GM18502 (cell line): Measurements from ENCODE around the gene TEX52.
"Not testable (repeated sequence)": the region's sequence is repeated elsewhere in the genome, so short reads cannot be mapped to it uniquely, and the experiment has no call there.

Source experiments
- ATAC-seq: cut with Tn5 transposase; IDR thresholded peaks from one replicate; pipeline ENCODE4 v1.9.1; 2021; ENCODE audit warnings: mild to moderate bottlenecking; ENCODE audit not compliant: unreplicated experiment, poor library complexity

Gene TEX52

DNA sequence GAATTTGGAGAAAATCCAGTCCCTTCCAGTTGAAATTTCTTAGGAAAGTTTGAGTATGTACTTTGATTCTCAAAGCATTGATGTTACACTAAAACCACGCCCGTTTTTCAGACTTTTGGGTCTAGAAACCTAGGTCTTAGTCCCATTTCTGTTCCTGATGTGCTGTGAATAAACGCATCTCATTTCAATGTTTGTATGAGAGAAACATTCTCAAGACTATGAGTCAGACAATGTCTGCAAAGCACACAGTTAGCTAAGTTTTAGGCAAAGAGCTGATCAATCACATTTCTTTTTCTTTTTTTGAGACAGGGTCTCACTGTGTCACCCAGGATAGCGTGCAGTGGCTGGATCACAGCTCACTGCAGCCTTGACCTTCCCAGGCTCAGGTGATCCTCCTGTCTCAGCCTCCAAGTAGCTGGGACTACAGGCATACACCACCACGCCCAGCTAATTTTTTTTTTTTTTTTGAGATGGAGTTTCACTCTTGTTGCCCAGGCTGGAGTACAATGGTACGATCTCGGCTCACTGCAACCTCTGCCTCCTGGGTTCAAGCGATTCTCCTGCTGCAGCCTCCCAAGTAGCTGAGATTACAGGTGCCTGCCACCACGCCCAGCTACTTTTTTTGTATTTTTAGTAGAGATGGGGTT, 12.3 kb upstream of the TEX52 start:
- not testable (repeated sequence) for ATAC-seq

DNA sequence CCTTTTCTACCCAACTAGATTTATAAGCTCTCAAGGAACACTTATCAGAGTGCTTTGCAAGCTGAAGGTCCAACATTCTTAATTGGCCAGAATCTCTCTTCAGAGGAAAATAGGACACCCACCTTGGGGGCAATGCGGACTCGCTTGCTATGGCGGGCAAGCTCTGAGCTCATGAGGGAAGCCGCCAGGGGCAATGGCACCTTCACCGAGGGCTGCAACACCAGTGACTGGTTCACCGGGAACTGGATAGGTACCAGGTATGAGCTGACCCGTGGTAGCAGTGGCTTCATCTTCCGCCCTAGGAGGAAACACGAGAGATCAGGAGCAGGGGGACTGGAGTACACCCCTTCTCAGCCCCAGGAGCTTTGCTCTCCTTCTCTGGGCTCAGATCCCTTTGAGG, 7.4 kb upstream of the TEX52 start:
- ATAC-seq, result no peak

DNA sequence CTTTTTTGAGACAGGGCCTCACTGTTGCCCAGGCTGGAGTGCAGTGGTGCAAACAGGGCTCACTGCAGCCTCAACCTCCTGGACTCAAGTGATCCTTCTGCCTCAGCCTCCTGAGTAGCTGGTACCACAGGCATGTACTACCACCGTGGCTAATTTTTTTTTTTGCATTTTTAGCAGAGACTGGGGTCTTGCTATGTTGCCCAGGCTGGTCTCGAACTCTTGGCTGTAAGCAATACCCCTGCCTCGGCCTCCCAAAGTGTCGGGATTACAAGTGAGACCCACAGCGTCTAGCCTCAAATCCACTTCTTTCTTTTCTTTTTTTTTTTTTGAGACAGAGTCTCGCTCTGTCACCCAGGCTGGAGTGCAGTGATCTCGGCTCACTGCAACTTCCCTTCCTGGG, 6.6 kb upstream of the TEX52 start:
- not testable (repeated sequence) for ATAC-seq

DNA sequence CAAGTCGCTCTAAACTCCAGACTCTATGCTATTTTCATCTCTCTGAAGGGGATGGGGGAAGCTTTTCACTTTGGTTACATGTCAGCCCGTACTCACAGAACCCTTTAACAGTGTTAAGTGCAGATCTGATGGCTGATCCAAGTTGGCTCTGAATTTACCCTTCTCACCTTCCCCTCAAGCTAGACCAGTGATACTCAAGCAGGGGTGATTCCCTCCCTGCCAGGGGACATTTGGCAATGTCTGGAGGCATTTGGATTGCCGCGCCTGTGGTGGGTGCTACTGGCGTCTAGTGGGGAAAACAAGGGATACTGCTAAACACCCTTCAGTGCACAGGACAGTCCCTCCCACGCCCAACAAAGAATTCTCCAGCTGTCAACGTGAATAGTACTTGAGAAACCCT, 6.0 kb upstream of the TEX52 start:
- ATAC-seq, result no peak

DNA sequence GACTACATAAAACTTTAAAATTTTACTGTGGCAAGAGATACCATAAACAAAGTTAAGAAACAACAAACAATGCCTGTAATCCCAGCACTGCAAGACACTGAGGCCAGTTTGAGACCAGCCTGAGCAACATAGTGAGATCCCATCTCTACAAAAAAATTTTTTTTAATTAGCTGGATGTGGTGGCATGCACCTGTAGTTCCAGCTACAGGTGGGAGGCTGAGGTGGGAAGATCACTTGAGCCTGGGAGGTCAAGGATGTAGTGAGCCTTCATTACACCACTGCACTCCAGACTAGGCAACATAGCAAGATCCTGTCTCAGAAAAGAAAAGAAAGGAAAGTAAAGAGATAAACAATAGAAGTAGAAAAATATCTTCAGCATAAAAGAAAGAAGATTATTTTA, 3.3 kb upstream of the TEX52 start:
- no peak for ATAC-seq

DNA sequence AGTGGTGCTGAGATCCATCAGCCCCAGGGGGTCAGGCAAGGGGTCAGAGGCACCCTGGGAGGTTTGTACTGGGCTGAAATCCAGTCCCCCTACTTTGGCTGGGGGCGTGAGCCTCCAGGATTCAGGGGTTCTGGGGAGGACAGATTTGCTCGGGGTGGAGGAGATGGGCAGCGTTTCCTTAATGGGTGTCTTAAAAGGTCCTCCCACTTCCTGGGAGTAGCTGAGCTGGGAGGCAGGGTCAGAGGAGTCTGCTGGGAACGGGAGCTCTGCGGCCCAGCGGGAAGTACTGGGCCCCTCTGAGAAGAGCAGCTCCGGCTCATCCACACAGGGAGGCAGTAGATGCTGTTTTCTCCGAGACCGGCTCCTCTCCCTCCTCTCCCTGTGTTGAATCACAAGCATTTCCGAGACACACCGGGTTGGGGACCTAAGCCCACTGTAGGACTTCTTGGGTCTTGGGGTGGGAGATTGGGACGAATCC, 2.1 kb upstream of the TEX52 start:
- no peak for ATAC-seq

DNA sequence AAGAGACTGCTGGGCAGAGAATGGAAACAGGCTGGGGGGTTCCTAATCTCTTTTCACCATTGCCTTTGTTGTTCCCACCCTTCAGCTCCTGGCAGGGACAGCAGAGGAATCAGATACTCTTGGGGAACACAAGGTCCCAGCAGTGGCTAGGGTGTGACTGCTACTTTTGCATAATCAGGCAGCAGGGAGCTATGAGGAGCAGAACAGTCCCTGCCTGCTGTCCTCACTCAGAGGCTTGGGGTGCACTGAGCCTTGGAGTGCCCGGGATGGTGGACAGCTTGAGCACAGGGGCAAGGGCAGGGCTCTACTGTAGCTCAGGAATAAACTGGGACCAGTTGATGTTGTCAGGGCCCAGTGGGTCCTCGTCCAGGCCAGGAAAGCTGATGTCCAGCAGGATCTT, 1.5 kb upstream of the TEX52 start:
- no peak for ATAC-seq

DNA sequence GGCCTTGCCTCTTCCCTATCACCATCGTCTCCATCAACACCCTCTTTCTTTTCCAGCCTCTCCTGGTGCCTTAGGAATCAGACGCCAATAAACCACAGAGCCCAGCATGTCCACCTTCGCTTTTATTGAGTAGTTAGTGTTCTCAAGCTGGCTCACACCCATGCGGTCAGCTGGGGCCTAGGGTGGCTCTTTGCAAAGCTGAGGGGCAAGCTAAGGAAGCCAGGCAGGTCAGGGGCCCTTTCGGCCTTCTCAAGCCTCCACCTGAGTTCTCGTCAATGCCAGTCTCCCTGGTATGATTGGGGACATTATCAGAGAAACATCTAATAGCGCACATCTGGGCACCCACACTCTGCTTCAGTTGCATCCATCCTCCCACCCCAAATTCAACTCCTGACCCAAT, 737 bp upstream of the TEX52 start:
- no peak for ATAC-seq

DNA sequence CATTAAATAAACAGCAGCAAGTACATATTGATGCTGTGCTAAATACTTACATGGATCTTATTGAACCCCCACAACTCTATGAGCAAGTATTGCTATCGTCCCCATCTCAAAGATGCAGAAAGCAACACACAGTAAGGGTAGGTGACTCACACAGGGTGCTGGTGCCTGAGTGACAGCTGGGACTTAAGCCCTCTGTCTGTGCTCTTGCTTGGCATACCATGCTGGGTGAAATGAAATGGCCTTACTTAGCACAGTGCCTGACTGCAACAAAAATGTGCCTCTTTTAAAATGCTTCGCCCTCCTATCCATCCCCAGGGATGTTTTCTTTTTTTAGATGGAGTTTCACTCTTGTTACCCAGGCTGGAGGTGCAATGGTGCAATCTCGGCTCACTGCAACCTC, 788 bp downstream of the TEX52 start:
- no peak for ATAC-seq

DNA sequence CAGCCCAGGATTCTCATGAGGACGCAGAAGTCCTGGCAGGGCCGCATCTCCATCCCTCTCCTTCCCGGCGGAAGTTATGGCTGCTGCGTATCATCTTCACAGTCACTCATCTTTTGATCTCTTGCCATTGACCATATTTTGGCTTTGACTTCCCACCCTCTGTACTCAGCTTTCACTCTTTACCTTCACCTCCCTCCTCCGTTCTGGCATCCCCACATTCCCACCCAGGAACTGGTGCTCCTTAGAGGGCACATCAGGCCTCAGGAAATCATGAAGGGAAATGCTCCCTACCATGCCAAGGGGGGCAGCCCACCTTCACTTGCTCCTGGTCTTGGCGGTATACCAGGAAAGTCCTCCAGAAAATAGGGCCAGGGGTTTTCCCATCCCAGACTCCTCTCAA, 1.3 kb downstream of the TEX52 start:
- no peak for ATAC-seq

DNA sequence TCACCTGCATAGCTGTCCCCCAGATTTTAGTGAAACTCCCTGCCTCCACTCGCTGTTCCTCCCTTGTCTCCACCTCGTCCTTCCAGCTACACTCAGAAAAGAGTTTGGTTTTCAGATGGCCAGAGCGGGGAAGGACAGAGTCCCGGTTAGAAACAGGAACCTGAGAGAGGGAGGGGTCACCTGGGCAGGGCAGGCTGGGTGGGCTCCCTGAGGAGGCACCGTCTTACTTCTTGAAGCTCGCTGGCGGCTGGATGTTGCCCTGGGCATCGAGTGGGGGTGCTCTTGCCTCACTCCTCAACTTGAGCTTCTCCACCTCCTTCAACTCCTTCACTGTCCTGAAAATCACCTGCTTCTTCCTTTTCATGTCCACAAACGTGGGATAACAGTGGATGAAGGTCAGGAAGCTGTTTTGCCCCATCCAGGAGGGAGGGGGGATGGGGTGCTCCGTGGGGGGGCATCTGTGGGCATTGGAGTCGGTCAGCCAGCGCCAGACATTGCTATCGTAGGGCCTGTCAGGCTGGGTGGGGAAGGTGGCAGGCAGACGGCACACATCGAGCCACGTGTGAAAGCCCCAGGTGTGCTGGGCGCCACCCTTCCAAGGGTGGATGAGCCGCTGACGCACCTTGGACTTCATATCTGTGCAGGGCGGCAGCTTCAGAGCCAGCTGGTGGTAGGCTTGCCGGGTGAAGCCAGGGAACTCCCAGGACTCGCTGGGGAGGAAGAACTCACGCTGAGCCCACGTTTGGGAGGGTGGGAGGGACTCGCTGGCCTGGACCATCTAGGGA, 2.0 kb downstream of the TEX52 start:
- ATAC-seq, result no peak

DNA sequence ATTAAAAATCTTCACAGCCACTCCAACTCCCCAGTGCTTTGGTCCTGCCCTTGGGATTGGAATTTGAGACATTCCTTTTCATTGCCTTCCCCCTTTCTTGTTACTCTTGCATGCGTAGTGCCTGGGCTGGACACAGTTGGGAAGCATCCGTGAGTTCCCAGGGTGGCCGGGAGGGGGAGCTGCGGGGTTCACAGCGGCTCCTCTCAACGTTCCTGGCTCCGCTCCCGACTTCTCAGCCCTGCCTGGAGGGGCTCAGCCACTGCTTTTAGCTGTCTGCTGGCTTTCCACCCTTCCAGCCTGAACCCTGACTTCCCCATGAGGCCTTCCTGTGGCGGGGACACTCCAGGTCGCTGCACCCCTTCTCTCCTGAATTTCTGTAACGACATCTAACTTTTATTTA, 3.2 kb downstream of the TEX52 start:
- ATAC-seq, result no peak

DNA sequence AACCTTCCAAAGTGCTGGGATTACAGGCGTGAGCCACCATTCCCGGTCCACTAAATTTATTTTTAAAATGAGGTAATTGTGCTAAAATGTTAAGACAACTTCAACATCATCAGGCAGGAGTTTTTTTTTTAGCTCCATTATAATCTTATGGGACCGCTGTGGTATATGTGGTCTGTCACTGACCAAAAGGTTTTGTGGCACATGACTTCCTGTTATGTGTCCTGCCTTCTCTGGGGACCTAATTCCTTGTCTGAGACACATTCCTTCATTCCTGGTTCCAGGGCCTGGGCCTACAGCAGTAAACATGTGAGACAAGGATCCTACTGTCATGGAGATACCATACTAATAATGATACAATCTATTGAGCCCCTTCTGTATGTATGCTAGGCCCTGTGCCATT, 4.9 kb downstream of the TEX52 start:
- no peak for ATAC-seq

DNA sequence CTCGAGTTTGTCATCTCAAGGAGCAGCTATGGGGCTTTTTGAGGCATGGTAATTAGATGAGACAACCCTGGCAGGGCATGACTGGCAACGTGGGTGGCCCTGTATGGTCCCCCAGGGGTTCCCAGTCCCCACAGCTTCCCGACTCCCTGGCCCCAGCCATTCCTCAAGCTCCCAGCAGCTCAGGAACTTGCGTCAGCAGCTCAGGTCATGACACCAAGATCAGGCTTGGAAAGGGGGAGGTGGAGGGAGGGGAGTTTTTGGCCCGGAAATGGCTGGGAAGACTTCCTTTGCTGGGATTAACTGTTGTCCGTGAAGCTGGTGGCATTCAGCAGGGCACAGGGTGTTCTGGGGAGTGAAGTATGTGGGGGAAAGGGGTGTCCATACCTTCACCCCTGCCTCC, 11.6 kb downstream of the TEX52 start:
- no peak for ATAC-seq

DNA sequence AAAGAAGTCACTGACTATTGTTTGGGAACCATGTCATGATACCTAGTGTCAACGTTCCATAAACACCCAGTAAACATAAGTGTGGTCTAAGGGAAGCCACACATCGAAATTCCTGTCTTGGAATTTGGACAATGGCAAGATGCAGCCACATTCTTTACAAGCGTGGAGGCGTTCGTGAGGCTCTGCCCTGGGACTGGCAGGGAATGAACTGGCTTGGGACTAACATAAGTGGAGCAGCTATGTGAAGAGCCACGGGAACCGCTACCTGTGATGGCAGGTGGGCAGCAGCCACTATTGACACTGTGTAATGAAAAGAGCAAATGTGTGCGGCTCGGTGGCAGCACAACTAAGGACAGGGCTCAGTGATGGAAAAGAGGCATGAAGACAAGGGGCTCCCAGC, 12.1 kb downstream of the TEX52 start:
- ATAC-seq, result no peak

DNA sequence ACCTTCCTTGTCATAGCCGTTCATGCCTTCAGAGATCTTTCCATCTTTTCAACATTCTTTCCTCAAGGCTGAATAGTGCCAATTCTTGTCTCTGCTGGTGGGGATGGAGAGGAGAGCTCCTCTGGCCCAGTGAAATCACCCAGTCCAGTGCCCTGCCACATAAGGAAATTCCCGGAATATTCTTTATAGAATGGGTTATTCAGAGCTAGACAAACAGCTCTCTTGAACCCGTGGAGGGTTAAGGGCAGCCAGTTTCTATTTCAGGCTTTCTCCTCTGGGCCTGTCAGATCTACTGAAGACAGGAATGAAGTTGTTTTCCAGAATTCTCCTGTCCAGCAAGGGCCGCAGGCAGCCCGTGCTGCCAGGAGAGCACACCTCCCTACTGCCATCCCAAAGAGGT, 13.9 kb downstream of the TEX52 start:
- no peak for ATAC-seq

DNA sequence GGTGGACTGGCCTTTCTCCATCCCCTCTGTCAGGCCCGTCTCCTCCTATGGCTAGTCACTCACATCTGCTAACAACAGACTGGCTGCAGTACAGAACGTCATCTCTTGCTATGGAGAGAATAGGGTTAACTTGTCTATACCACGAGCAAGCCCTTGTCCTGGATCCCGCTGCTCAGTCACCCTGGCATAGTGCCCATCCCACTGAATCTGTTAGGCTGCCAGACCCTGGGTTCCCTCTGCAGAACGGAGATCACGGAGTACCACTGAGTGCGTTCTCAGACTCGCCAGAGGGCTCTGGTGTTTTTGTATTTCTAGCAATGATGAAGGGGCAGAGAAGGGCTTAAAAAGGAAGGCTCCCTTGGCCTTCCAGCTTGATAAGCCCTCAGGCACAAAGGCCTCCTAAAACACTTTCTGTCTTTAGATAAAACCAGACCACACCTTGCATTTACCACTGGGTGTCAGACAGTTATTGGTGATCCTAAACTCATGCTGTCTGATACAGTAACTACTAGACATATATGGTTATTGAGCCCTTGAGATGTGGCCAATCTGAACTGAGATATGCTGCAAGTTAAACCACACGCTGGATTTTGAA, 15.7 kb downstream of the TEX52 start:
- ATAC-seq, result no peak

DNA sequence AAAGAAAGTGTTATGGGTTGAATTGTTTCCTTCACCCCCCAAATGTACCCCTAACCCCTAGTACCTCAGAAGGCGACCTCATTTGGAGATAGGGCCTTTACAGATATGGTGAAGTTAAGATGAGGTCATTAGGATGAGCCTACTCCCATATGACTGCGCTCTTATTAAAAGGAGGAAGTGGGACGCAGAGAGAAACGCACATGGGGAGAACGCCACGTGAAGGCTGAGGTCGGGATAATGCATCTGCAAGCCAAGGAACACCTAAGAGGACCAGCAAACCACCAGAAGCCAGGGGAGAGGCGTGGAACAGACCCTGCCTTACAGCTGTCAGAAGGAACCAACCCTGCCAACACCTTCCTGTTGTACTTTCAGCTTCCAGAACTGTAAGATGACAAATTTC, 20.3 kb downstream of the TEX52 start:
- ATAC-seq, result no peak

DNA sequence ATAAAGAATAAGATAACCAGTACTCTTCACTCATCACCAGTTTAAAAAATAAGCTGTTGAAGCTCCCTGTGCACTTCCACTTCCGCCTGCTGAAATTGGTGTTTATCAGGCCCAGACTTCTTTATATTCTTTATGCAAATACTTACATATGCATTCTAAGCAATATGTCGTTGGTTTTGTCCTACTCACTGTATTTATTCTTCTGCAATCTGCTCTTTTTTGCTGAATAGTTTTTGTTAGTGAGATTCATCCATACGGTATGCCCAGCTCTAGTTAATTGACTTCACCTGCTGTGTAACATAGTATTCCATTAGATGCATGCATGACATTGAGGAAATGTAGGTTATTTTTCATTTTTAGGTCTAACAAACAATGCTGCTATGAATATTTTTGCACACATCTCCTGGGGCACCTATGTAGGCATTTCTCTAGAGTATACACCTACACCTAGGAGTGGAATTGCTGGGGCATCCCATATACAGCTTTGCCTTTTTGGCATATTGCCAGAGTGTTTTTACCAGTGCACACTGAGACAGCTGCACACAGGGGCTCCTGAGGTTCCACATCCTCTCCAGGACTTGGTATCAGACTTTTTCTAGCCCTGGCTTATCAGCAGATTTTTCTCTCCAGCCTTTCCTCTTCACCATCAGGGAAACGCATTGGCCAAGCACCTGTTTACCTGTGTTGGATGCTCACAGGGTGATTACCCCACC, 21.0 kb downstream of the TEX52 start:
- no peak for ATAC-seq

DNA sequence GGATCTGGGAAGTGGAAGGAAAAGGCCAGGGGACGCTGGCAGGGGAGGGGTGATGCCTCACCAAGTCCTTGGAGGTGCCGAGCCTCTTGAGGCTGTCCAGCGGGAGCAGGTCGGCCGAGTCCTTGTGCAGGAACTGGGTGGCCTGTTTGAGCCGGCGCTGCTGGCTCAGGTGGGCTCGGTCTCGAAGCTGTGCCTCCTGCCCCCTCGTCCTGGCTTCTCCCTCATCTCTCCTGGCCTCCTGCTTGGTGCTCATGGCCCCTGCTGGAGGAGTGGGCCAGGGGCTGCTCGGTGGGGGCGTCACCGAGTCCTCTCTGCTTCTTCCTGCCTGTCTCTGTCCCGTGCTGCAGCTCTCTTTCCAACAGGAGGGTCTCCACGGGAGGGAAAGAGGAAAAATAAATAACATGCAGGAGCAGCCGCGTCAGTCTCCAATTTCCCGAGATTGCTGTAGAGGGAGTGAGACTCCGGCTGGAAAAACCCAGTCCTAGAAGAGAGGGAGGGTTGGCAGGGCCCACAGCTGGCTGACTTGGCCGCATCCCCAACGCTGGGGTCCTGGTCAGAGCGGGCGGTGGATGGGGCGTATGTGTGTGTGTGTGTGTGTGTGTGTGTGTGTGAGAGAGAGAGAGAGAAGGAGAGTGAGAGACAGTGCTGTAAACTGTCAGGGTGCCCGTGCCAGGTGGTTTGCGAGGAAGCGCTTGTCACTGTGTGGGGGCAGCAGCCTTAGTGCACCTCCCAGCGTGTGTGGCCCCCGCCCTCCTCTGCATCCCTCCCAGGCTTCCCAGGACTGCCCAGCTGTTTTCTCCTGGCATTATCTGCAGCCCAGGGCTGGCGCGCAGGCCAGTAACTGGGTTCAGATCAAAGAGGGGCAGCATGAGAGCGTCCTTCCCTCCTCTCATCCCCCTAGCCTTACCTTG, 22.0 kb downstream of the TEX52 start, which contains the start of gene NRIP2:
NRIP2 (minus strand) TSS at position 455 of the 911 bp plus-strand sequence; CDS start at position 403, 52 bp downstream.
- no peak for ATAC-seq
